ENCODE results near the gene PTPN14. TPM values are rescaled to one million over a fixed set of nuclear protein-coding genes. Genes with fewer than 3 reads are reported as not detected.

The PTPN14 gene
- total RNA-seq, 1 experiment from 2014 or later = 37.5 TPM

DNA sequence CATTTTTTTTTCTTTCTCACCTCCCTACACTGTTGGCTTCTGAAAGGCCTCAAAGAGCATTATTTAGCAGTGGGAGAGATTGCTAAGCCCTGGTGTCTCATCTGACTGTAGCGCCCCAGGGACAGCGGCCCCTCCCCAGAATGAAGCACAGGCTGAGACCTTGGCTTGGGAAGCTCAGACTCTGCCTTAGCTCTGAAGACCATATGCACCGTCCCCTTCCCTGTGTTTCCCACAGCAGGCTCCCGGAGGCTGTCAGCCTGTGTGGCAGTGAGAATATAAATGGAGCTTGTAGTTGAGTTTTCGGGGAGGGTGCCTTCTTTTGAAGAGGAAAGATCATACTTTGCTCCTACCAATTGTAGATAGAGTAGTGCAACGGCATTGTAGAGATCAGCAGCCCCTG is 245.1 kb downstream of the PTPN14 start:
- intact Hi-C loops (cut with micrococcal nuclease) = no loop called here
- ChIA-PET CTCF (no interaction called here), POLR2A (no interaction called here), RAD21 (ENCODE audit: low non-redundant PET in 1 of 2, low total read pairs in 2 of 2, uncharacterized antibody in 2 of 2, unreplicated experiment in 2 of 2) (no interaction called here)
- TF ChIP-seq ELF1 (IDR thresholded peaks at IDR 0.05; ENCODE audit: borderline replicate concordance, low read depth) (no peak), SRF (IDR thresholded peaks at IDR 0.05; ENCODE audit: low read depth) (no peak), CEBPB (IDR thresholded peaks at IDR 0.05; ENCODE audit: low read depth) (no peak), SP1 (IDR thresholded peaks at IDR 0.05; ENCODE audit: low read depth) (no peak), RAD21 (IDR thresholded peaks at IDR 0.05; ENCODE audit: low read depth) (no peak), EZH2phosphoT487 (IDR thresholded peaks at IDR 0.05; ENCODE audit: borderline replicate concordance) (no peak), TCF7L2 (IDR thresholded peaks at IDR 0.05; ENCODE audit: borderline replicate concordance, extremely low read depth, insufficient read depth, insufficient read length) (no peak), POLR2A (IDR thresholded peaks at IDR 0.05; ENCODE audit: borderline replicate concordance, extremely low read depth, insufficient read depth, insufficient read length) (no peak), EGR1 (IDR thresholded peaks at IDR 0.05; ENCODE audit: low read depth) (no peak)
- TF ChIP-seq, protein P1, sequence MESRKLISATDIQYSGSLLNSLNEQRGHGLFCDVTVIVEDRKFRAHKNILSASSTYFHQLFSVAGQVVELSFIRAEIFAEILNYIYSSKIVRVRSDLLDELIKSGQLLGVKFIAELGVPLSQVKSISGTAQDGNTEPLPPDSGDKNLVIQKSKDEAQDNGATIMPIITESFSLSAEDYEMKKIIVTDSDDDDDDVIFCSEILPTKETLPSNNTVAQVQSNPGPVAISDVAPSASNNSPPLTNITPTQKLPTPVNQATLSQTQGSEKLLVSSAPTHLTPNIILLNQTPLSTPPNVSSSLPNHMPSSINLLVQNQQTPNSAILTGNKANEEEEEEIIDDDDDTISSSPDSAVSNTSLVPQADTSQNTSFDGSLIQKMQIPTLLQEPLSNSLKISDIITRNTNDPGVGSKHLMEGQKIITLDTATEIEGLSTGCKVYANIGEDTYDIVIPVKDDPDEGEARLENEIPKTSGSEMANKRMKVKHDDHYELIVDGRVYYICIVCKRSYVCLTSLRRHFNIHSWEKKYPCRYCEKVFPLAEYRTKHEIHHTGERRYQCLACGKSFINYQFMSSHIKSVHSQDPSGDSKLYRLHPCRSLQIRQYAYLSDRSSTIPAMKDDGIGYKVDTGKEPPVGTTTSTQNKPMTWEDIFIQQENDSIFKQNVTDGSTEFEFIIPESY (IDR thresholded peaks at IDR 0.05; ENCODE audit: extremely low read depth, insufficient replicate concordance, low read length) = no peak
- TF ChIP-seq, protein P2, sequence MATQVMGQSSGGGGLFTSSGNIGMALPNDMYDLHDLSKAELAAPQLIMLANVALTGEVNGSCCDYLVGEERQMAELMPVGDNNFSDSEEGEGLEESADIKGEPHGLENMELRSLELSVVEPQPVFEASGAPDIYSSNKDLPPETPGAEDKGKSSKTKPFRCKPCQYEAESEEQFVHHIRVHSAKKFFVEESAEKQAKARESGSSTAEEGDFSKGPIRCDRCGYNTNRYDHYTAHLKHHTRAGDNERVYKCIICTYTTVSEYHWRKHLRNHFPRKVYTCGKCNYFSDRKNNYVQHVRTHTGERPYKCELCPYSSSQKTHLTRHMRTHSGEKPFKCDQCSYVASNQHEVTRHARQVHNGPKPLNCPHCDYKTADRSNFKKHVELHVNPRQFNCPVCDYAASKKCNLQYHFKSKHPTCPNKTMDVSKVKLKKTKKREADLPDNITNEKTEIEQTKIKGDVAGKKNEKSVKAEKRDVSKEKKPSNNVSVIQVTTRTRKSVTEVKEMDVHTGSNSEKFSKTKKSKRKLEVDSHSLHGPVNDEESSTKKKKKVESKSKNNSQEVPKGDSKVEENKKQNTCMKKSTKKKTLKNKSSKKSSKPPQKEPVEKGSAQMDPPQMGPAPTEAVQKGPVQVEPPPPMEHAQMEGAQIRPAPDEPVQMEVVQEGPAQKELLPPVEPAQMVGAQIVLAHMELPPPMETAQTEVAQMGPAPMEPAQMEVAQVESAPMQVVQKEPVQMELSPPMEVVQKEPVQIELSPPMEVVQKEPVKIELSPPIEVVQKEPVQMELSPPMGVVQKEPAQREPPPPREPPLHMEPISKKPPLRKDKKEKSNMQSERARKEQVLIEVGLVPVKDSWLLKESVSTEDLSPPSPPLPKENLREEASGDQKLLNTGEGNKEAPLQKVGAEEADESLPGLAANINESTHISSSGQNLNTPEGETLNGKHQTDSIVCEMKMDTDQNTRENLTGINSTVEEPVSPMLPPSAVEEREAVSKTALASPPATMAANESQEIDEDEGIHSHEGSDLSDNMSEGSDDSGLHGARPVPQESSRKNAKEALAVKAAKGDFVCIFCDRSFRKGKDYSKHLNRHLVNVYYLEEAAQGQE (IDR thresholded peaks at IDR 0.05; ENCODE audit: low read depth) = no peak
- H3K4me3 ChIP-seq (replicated peaks in 1 of 2; ENCODE audit: low read depth in 1 of 2, low read length in 2 of 2) = no peak overlapping the region
- no peaks in the 10 kb centered on the region for H4K20me1 ChIP-seq (ENCODE audit: insufficient read depth)
- no TSS peak for BruUV-seq (replicated peaks)
- H3K27ac ChIP-seq (ENCODE audit: low read depth, low read length) = no peak overlapping the region
- DNase-seq (ENCODE audit: low read depth, low spot score) (no peak), ATAC-seq (no peak)
- H3K9ac ChIP-seq (ENCODE audit: low read length) = no peak overlapping the region
- no peak overlapping the region for H2AFZ ChIP-seq (ENCODE audit: low read depth, low read length, poor library complexity, severe bottlenecking)
- no peaks in the 10 kb centered on the region for H3K79me2 ChIP-seq (ENCODE audit: insufficient read depth, low read length)
- H3K9me2 ChIP-seq (ENCODE audit: insufficient read depth) = no peaks in the 10 kb centered on the region
- no peaks in the 10 kb centered on the region for H3K9me3 ChIP-seq (ENCODE audit: control insufficient read depth in 1 of 2, insufficient read depth in 1 of 2, low read depth in 1 of 2, low read length in 2 of 2)
- no peak overlapping the region for H3K4me2 ChIP-seq (ENCODE audit: low read length)
- no peaks in the 10 kb centered on the region for H3K36me3 ChIP-seq (ENCODE audit: control insufficient read depth in 1 of 2, insufficient read depth in 2 of 2, low read length in 2 of 2)
- H3K27me3 ChIP-seq (ENCODE audit: insufficient read depth, low read length) = no peaks in the 10 kb centered on the region
- H3K4me1 ChIP-seq (ENCODE audit: control insufficient read depth in 1 of 2, insufficient read depth in 2 of 2, low read length in 2 of 2) = no peaks in the 10 kb centered on the region
